Measurements from ENCODE around the gene AGPS. TPM values are rescaled to one million over a fixed set of nuclear protein-coding genes. Genes with fewer than 3 reads are reported as not detected.

Gene AGPS
- total and polyA plus RNA-seq, 4 donors: 6.3 to 46.9 (median 18.3) TPM

DNA sequence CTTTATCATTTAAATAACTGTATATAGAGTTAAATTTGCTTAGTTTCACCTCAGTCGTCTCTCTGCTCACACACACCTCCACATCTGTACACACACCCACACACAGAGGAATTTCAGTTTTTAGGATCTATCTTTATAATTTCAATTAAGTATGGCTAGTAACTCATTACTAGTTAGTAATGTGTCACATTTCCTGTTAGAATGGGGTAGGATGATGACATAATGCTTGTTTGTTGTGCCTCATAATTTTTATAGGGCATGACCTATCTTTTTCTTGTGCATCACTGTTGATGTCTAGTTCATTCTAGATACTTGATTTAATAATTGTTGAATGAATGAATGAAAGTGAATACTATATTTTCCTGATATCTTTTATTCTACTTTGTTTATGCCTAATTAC, 108.6 kb downstream of the AGPS start:
- no peaks in the 10 kb centered on the region for H3K27me3 ChIP-seq (ENCODE audit: control insufficient read depth in 4 of 4, insufficient read depth in 4 of 4, low read length in 3 of 4)
- no peak overlapping the region for H3K4me3 ChIP-seq (ENCODE audit: low read depth in 1 of 3, low read length in 3 of 3)
- TF ChIP-seq YY1 (IDR thresholded peaks at IDR 0.05) (no peak), TAF1 (conservative IDR thresholded peaks at IDR 0.05) (no peak), NR2F2 (IDR thresholded peaks at IDR 0.05) (no peak), GABPA (IDR thresholded peaks at IDR 0.05 in 1 of 2, conservative IDR thresholded peaks at IDR 0.05 in 1 of 2) (no peak), HNF4A (conservative IDR thresholded peaks at IDR 0.05) (no peak), RAD21 (IDR thresholded peaks at IDR 0.05) (no peak)
- TF ChIP-seq, protein P1, sequence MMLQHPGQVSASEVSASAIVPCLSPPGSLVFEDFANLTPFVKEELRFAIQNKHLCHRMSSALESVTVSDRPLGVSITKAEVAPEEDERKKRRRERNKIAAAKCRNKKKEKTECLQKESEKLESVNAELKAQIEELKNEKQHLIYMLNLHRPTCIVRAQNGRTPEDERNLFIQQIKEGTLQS (IDR thresholded peaks at IDR 0.05): no peak
- TF ChIP-seq, protein P2, sequence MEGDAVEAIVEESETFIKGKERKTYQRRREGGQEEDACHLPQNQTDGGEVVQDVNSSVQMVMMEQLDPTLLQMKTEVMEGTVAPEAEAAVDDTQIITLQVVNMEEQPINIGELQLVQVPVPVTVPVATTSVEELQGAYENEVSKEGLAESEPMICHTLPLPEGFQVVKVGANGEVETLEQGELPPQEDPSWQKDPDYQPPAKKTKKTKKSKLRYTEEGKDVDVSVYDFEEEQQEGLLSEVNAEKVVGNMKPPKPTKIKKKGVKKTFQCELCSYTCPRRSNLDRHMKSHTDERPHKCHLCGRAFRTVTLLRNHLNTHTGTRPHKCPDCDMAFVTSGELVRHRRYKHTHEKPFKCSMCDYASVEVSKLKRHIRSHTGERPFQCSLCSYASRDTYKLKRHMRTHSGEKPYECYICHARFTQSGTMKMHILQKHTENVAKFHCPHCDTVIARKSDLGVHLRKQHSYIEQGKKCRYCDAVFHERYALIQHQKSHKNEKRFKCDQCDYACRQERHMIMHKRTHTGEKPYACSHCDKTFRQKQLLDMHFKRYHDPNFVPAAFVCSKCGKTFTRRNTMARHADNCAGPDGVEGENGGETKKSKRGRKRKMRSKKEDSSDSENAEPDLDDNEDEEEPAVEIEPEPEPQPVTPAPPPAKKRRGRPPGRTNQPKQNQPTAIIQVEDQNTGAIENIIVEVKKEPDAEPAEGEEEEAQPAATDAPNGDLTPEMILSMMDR (IDR thresholded peaks at IDR 0.05; ENCODE audit: low read depth, low read length, missing input control): no peak
- TF ChIP-seq, protein P3, sequence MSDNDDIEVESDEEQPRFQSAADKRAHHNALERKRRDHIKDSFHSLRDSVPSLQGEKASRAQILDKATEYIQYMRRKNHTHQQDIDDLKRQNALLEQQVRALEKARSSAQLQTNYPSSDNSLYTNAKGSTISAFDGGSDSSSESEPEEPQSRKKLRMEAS (IDR thresholded peaks at IDR 0.05): no peak
- no peak for DNase-seq (ENCODE audit: low spot score)
- no peaks in the 10 kb centered on the region for H3K4me1 ChIP-seq (ENCODE audit: control insufficient read depth in 4 of 4, insufficient read depth in 4 of 4, low read length in 3 of 4)
- H3K27ac ChIP-seq (ENCODE audit: low read depth in 1 of 2, low read length in 2 of 2): no peak overlapping the region
- 51% methylated on average over 1 of the region's 1 CpG for WGBS
- no peaks in the 10 kb centered on the region for H3K9me3 ChIP-seq (ENCODE audit: control insufficient read depth in 4 of 4, low read length in 3 of 4)
- no peak overlapping the region for H3K9ac ChIP-seq (ENCODE audit: low read depth in 1 of 2, low read length in 2 of 2)
- H3K36me3 ChIP-seq (ENCODE audit: control insufficient read depth in 4 of 4, insufficient read depth in 3 of 4, low read depth in 1 of 4, low read length in 3 of 4): peaks cover 0 to 5% (median 0%) of the 10 kb centered on the region in 4 donors

DNA sequence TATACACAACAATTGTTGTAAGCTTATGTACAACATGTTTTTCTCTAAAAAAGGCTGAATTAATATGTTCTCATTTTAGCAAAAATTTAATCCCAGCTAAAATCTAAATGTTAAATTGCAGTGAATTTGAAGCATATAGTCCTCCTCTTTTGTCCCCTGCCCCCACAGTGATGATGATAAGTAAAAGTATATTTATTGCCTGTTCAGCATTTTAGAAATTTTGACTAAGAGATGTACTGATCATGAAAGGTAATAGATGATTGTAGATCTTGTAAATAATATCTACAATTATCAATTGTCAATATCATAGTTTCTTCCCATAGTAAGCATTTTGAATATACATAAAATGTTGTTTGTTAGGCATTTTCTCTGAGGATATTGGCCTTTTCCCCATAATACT, 113.9 kb downstream of the AGPS start:
- Histone ChIP-seq H3K9me3 (ENCODE audit: control insufficient read depth in 4 of 4, low read length in 3 of 4) (no peaks in the 10 kb centered on the region), H3K27ac (ENCODE audit: low read depth in 1 of 2, low read length in 2 of 2) (no peak overlapping the region), H3K9ac (ENCODE audit: low read depth in 1 of 2, low read length in 2 of 2) (no peak overlapping the region), H3K27me3 (ENCODE audit: control insufficient read depth in 4 of 4, insufficient read depth in 4 of 4, low read length in 3 of 4) (no peaks in the 10 kb centered on the region), H3K36me3 (ENCODE audit: control insufficient read depth in 4 of 4, insufficient read depth in 3 of 4, low read depth in 1 of 4, low read length in 3 of 4) (peaks cover 0 to 11% (median 7%) of the 10 kb centered on the region in 4 donors), H3K4me3 (ENCODE audit: low read depth in 1 of 3, low read length in 3 of 3) (no peak overlapping the region), H3K4me1 (ENCODE audit: control insufficient read depth in 4 of 4, insufficient read depth in 4 of 4, low read length in 3 of 4) (no peaks in the 10 kb centered on the region)
- no peak for DNase-seq (ENCODE audit: low spot score)
- TF ChIP-seq, protein P1 (IDR thresholded peaks at IDR 0.05): no peak
- TF ChIP-seq, protein P3 (IDR thresholded peaks at IDR 0.05): no peak
- TF ChIP-seq, protein P4, sequence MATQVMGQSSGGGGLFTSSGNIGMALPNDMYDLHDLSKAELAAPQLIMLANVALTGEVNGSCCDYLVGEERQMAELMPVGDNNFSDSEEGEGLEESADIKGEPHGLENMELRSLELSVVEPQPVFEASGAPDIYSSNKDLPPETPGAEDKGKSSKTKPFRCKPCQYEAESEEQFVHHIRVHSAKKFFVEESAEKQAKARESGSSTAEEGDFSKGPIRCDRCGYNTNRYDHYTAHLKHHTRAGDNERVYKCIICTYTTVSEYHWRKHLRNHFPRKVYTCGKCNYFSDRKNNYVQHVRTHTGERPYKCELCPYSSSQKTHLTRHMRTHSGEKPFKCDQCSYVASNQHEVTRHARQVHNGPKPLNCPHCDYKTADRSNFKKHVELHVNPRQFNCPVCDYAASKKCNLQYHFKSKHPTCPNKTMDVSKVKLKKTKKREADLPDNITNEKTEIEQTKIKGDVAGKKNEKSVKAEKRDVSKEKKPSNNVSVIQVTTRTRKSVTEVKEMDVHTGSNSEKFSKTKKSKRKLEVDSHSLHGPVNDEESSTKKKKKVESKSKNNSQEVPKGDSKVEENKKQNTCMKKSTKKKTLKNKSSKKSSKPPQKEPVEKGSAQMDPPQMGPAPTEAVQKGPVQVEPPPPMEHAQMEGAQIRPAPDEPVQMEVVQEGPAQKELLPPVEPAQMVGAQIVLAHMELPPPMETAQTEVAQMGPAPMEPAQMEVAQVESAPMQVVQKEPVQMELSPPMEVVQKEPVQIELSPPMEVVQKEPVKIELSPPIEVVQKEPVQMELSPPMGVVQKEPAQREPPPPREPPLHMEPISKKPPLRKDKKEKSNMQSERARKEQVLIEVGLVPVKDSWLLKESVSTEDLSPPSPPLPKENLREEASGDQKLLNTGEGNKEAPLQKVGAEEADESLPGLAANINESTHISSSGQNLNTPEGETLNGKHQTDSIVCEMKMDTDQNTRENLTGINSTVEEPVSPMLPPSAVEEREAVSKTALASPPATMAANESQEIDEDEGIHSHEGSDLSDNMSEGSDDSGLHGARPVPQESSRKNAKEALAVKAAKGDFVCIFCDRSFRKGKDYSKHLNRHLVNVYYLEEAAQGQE (IDR thresholded peaks at IDR 0.05): no peak
- TF ChIP-seq EGR1 (IDR thresholded peaks at IDR 0.05; ENCODE audit: low read depth in 2 of 2): no peak
- no peak for TF ChIP-seq HNF4A (conservative IDR thresholded peaks at IDR 0.05)
- no peak for TF ChIP-seq RAD21 (IDR thresholded peaks at IDR 0.05)
- no peak for TF ChIP-seq SP1 (IDR thresholded peaks at IDR 0.05)
- TF ChIP-seq TAF1 (conservative IDR thresholded peaks at IDR 0.05): no peak
- no peak for TF ChIP-seq HNF4G (IDR thresholded peaks at IDR 0.05)
- no peak for TF ChIP-seq JUND (IDR thresholded peaks at IDR 0.05)
- no peak for TF ChIP-seq RXRA (IDR thresholded peaks at IDR 0.05)
- TF ChIP-seq GABPA (IDR thresholded peaks at IDR 0.05 in 1 of 2, conservative IDR thresholded peaks at IDR 0.05 in 1 of 2): no peak
- no peak for TF ChIP-seq FOXA2 (IDR thresholded peaks at IDR 0.05)
- no peak for TF ChIP-seq FOXA1 (IDR thresholded peaks at IDR 0.05)
- no peak for TF ChIP-seq YY1 (IDR thresholded peaks at IDR 0.05)
- TF ChIP-seq, protein P5, sequence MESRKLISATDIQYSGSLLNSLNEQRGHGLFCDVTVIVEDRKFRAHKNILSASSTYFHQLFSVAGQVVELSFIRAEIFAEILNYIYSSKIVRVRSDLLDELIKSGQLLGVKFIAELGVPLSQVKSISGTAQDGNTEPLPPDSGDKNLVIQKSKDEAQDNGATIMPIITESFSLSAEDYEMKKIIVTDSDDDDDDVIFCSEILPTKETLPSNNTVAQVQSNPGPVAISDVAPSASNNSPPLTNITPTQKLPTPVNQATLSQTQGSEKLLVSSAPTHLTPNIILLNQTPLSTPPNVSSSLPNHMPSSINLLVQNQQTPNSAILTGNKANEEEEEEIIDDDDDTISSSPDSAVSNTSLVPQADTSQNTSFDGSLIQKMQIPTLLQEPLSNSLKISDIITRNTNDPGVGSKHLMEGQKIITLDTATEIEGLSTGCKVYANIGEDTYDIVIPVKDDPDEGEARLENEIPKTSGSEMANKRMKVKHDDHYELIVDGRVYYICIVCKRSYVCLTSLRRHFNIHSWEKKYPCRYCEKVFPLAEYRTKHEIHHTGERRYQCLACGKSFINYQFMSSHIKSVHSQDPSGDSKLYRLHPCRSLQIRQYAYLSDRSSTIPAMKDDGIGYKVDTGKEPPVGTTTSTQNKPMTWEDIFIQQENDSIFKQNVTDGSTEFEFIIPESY (IDR thresholded peaks at IDR 0.05): no peak
- TF ChIP-seq, protein P2 (IDR thresholded peaks at IDR 0.05; ENCODE audit: low read depth, low read length, missing input control): no peak
